T1000 (cell line): ENCODE data around the gene XCL2.
A peak's percentile ranks its signal among the peaks of the same experiment; 100 is the strongest.
"Not testable (repeated sequence)": the region's sequence is repeated elsewhere in the genome, so short reads cannot be mapped to it uniquely, and the experiment has no call there.

Experiments
- DNase-seq: peaks from one replicate; lab custom pipeline; 2025; ENCODE audit warnings: mixed read lengths; lab: John Stamatoyannopoulos, UW

The XCL2 gene

GRCh38 chr1:168543840-168544498, at the start of gene XCL2:
TSS of gene XCL2 (minus strand) at chr1:168543997. CDS start at chr1:168543964, 33 bp downstream.
- DNase-seq: not testable (repeated sequence)

- DNase-seq: no peak
Observed at GRCh38 chr1:168591641-168592250, 47.9 kb upstream of the XCL2 start.

DNA sequence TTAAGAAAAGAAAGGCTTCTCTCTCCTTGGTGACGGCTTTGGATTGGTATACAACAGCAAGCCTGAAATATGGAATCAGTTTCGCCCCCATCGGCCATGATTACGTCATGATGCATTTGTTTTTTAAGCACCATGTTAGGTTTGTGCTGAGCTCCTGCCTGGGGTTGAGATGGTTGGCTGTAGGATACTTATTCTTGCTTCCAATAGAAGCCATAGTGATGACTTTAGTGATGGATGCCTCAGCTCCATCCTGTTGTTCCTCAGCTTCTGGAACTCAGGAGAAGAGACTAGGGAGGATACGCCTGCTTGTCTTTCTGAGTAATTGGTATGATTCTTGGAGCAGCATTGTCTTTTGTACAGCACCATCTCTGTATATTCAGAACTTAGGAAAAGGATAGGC, 47.3 kb upstream of the XCL2 start:
- no peak for DNase-seq

- no peak for DNase-seq
Observed at GRCh38 chr1:168589167-168589566, 45.4 kb upstream of the XCL2 start.

GRCh38 chr1:168585937-168586336, 42.1 kb upstream of the XCL2 start:
- no peak for DNase-seq

GRCh38 chr1:168585191-168585590, 41.4 kb upstream of the XCL2 start:
- peak; percentile 1 for DNase-seq

DNA sequence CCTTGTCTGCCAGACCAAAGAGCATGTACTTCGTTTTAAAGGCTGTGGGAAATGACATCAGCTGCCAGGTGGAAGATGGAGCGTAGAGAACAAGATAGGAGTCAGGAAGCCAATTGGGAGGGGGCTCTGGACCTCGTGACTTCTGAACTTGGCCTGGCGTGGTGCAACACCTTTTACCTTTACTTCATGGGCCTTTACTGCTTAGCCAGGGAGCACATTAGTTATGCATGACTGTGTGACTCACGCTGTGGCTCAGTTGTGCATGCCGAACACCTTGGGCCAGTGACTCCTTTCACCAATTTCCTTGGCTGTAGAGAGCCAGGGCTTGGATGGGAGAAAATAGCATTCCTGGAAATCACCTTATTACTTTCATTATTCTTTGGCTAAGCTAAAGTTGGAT, 39.8 kb upstream of the XCL2 start:
- DNase-seq: no peak

GRCh38 chr1:168582688-168583336, 39.0 kb upstream of the XCL2 start:
- no peak for DNase-seq

DNA sequence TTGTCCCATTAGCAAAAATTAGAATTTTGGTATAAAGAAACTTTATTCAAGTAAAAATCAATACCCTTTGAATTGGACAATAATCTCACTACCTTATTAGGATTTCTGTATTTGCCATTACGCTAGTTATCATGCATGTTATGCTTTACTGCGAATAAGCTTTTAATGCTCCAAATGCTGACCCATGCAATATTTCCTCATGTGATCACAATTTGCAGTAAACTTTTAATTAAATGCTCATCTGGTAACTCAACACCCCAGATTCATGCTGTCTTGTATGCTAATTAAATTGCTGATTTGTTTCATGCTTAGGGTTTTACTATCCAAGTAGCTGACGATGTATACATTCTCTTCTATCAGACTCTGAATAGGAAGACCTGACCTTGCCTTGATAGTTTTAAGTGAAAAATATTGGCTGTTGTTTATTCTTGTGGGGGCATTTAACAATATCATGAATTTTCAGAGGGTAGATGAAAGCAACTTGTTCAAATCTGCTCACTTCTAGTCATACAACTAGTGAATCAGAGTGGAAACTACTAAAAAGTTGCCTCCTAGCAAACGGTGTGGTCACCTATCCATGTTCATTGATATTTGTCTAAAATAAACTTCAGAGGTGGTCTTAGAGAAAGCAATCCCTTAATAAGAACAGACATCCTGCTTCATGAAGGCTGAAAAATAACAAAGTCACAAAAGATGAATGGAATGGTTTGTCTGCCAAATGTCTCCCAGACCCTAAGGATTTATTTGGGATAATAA, 38.2 kb upstream of the XCL2 start:
- no peak for DNase-seq

DNA sequence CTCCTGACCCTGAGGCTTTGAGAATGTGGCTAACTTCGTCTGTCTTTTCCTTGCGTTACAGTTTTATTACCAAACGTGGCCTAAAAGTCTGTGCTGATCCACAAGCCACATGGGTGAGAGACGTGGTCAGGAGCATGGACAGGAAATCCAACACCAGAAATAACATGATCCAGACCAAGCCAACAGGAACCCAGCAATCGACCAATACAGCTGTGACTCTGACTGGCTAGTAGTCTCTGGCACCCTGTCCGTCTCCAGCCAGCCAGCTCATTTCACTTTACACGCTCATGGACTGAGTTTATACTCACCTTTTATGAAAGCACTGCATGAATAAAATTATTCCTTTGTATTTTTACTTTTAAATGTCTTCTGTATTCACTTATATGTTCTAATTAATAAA, 37.2 kb upstream of the XCL2 start:
- DNase-seq: not testable (repeated sequence)

DNA sequence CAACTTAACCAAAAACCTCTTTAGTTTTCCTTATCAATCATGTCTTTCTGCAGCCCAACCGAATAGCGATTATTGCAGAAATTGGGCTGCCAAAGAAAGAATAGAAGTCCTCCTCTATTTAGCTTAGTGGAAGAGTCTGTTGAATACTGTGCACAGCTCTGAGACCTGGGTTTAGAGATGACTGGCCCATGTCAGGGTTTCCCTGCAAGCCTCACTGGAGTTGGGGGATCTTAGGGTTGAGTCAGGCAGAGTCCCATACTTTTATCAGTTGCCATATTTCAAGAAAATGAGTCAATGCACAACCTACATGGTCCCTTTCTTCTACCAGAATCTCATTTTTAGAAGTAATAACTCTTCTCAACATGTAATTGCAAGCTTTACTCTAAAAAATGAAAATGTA, 36.5 kb upstream of the XCL2 start:
- not testable (repeated sequence) for DNase-seq

GRCh38 chr1:168578531-168579185, 34.9 kb upstream of the XCL2 start:
- not testable (repeated sequence) for DNase-seq

- DNase-seq: not testable (repeated sequence)
Observed at GRCh38 chr1:168576245-168576688, 32.5 kb upstream of the XCL2 start, which contains the start of gene XCL1. TSS of gene XCL1 (plus strand) at chr1:168576605. CDS start at chr1:168576638, 33 bp downstream.

DNA sequence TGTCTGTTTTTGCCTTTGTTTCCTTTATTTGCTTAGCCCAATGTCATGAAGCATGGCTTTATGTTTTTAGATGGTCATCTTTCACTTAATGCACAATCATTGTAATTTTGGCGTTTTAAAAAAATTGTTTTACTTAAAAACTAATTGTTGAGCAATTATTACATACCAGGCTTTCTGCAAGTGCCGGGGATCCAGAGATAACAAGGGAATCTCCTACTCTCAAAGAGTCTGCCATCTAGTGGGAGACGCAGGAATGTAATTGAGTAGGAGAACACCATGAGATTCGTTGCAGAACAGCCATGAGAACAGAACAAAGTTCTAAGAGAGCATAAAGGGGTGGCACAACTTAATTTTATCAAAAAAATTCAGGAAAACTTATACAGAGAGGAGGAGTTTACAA, 30.4 kb upstream of the XCL2 start:
- peak; percentile 5 for DNase-seq

DNA sequence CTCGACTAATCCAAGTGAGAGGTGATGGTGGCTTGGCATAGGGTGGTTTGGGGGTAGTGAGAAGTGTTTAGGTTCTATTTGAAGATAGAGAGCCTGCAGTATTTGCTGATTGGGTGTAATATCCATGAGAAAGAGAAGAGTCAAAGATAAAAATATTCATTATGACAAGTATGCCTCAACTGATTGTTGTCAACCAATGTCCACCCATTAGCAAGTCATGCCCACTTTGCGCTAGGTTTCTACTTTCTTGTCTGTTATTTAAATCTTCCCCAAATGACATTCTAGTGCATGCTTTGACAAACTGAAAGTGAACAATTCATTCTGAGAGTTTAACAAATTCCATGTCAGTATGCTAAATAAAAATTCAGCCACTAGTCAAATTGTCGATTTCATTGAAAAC, 28.8 kb upstream of the XCL2 start:
- no peak for DNase-seq

DNA sequence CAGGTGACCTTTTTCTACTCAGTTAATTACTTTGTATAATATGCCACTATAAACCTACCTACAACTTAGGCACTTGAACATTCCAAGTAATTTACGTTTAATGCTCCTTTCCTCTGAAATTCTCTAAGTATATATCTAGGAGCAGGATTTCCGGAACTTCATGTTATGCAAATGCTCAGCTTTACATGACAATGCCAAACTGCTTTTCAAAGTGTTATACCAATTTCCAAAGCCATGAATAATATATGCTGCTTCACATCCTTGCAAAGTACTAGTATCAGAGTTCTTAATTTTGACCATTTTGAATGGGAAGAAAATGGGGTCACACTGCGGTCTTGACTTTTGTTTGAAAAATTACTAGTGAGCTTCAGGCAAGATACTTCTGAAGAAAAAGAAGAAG, 26.9 kb upstream of the XCL2 start:
- no peak for DNase-seq

DNA sequence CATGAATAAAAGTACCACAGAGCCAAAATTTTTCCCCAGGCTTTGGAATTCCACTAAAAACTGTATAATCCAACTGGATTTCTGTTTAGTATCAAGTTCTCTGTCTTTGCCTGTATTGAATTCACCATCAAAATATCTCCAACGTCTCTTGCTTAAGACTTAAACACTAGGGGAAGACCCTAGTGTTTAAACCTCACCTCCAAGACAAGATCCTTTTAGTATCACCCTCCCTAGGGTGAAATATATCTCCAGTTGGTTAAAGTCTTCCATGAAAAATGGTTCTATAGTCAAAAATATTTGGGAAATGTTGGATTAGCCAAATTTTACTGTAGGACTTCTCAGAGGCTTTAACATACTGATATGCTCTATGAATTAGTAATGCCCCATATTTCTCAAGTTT, 24.5 kb upstream of the XCL2 start:
- DNase-seq: no peak

GRCh38 chr1:168567568-168567967, 23.8 kb upstream of the XCL2 start:
- DNase-seq: no peak

DNA sequence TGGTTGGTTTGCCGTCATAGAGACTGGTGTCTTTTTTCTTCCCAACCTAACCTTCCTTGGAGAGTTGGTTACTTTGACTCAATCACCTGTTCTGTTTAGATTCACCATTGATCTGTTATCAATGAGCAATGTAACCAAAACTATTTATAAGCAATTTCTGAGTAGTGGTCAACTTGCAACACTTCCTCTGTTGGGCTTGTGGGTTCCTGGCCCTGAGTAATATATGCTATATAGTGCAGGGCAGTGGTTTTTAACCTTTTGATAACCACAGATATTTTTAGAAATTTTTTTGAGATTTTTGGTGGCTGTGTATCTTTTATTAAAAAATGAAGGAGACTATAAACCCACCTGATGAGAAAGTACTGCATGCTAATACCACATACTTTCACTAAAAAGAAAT, 23.2 kb upstream of the XCL2 start:
- DNase-seq: no peak

GRCh38 chr1:168565825-168566224, 22.0 kb upstream of the XCL2 start:
- no peak for DNase-seq

DNA sequence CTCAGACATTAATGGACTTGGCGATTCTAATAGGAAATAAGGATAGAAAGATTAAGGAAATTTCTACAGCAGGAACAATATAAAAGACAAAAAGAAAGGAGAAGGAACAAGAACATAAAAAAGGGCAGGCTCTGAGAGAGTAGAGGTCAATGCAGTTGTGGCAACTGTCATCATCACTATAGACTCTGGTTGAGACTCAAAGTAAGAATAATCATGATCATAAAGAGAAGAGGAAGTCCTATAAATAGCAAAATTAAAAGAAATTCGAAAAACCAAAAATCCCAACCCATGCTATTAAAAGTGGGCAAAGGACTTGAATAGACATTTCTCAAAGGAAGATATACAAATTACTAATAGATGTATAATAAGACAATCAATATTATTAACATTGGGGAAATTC, 18.2 kb upstream of the XCL2 start:
- DNase-seq: no peak

GRCh38 chr1:168560370-168560769, 16.6 kb upstream of the XCL2 start:
- DNase-seq: no peak
